Neural cell (in vitro differentiated cells): ENCODE results near the gene PRXL2B.

Experiments used
- CTCF ChIP-seq: fragments of 450-650 bp; IDR thresholded peaks from 2 replicates; pipeline ENCODE4 v1.5.1; 2014; ENCODE audit warnings: antibody characterized with exemption, mild to moderate bottlenecking, moderate library complexity; ENCODE audit not compliant: poor library complexity, severe bottlenecking
- EZH2 ChIP-seq: fragments of 200-600, 300-800 bp; shearing (Covaris generic), sonication (generic); IDR thresholded peaks from 2 replicates; pipeline ENCODE4 v1.6.1; 2014; ENCODE audit warnings: antibody characterized with exemption, low read length, borderline replicate concordance, mild to moderate bottlenecking; ENCODE audit not compliant: insufficient read depth, poor library complexity, severe bottlenecking
- MXI1 ChIP-seq: fragments of 450-650 bp; conservative IDR thresholded peaks from 2 replicates; pipeline ENCODE4 v1.6.1; 2014; ENCODE audit warnings: antibody characterized with exemption, mild to moderate bottlenecking; ENCODE audit not compliant: poor library complexity, severe bottlenecking
- POLR2AphosphoS5 ChIP-seq: IDR thresholded peaks from 2 replicates; pipeline ENCODE4 v1.6.1; 2012
- RAD21 ChIP-seq: fragments of 450-650 bp; conservative IDR thresholded peaks from 2 replicates; pipeline ENCODE4 v1.6.1; 2014; ENCODE audit warnings: antibody characterized with exemption, mild to moderate bottlenecking, moderate library complexity
- REST ChIP-seq: IDR thresholded peaks from 2 replicates; pipeline ENCODE4 v1.6.1; 2012; ENCODE audit warnings: borderline replicate concordance

GRCh38 chr1:2595812-2596529, 9.4 kb downstream of the PRXL2B start:
- TF ChIP-seq CTCF, result no peak
- no peak for TF ChIP-seq REST
- TF ChIP-seq POLR2AphosphoS5, result no peak
- no peak for TF ChIP-seq MXI1
- no peak for TF ChIP-seq EZH2
- TF ChIP-seq RAD21, result no peak
